Measurements from ENCODE around the gene PDGFRB.

Gene PDGFRB

GRCh38 chr5:150172145-150172544 is 16.5 kb upstream of the PDGFRB start:
- Histone ChIP-seq H3K36me3 (ENCODE audit: insufficient read depth) (no peaks in the 10 kb centered on the region), H3K27ac (no peak overlapping the region), H3K9ac (no peak overlapping the region), H3K4me1 (ENCODE audit: low read depth, poor library complexity, severe bottlenecking) (peaks cover 14% of the 10 kb centered on the region), H3K4me2 (no peak overlapping the region), H3K4me3 (IDR thresholded peaks at IDR 0.05; ENCODE audit: insufficient read depth, low read depth, low read length) (no peak overlapping the region), H2AFZ (ENCODE audit: low read depth) (no peak overlapping the region), H3K27me3 (ENCODE audit: insufficient read depth, low read depth) (no peaks in the 10 kb centered on the region), H3K79me2 (ENCODE audit: insufficient read depth, low read depth) (no peaks in the 10 kb centered on the region), H4K20me1 (ENCODE audit: insufficient read depth) (no peaks in the 10 kb centered on the region)
- TF ChIP-seq, protein P1, sequence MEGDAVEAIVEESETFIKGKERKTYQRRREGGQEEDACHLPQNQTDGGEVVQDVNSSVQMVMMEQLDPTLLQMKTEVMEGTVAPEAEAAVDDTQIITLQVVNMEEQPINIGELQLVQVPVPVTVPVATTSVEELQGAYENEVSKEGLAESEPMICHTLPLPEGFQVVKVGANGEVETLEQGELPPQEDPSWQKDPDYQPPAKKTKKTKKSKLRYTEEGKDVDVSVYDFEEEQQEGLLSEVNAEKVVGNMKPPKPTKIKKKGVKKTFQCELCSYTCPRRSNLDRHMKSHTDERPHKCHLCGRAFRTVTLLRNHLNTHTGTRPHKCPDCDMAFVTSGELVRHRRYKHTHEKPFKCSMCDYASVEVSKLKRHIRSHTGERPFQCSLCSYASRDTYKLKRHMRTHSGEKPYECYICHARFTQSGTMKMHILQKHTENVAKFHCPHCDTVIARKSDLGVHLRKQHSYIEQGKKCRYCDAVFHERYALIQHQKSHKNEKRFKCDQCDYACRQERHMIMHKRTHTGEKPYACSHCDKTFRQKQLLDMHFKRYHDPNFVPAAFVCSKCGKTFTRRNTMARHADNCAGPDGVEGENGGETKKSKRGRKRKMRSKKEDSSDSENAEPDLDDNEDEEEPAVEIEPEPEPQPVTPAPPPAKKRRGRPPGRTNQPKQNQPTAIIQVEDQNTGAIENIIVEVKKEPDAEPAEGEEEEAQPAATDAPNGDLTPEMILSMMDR (conservative IDR thresholded peaks at IDR 0.05; ENCODE audit: low read depth, low read length): no peak

DNA sequence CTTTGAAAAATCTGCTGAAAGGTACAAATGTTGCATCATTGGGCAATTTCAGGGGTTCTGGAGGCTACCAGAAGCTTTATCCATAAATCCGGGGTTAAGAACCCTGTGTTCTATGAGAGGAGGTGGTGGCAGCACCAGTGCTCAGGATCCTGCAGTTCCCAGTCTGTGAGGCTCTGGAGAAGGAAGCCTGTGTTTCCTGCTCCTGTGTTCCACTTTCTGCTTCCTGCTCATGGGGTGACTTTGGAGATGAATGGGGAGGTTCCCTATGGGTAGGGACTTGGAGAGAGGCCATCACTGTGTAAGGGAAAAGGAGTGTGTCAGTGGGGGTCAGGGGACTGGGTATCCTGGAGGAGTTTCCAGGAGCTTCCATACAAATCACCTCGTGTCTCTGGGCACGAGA is 13.2 kb upstream of the PDGFRB start:
- Histone ChIP-seq H3K79me2 (ENCODE audit: insufficient read depth, low read depth) (no peaks in the 10 kb centered on the region), H3K4me1 (ENCODE audit: low read depth, poor library complexity, severe bottlenecking) (peaks cover 14% of the 10 kb centered on the region), H3K9ac (no peak overlapping the region), H3K27me3 (ENCODE audit: insufficient read depth, low read depth) (no peaks in the 10 kb centered on the region), H4K20me1 (ENCODE audit: insufficient read depth) (no peaks in the 10 kb centered on the region), H3K4me2 (no peak overlapping the region), H2AFZ (ENCODE audit: low read depth) (no peak overlapping the region), H3K27ac (no peak overlapping the region), H3K4me3 (IDR thresholded peaks at IDR 0.05; ENCODE audit: insufficient read depth, low read depth, low read length) (no peak overlapping the region), H3K36me3 (ENCODE audit: insufficient read depth) (no peaks in the 10 kb centered on the region)
- TF ChIP-seq, protein P1 (conservative IDR thresholded peaks at IDR 0.05; ENCODE audit: low read depth, low read length): no peak

DNA sequence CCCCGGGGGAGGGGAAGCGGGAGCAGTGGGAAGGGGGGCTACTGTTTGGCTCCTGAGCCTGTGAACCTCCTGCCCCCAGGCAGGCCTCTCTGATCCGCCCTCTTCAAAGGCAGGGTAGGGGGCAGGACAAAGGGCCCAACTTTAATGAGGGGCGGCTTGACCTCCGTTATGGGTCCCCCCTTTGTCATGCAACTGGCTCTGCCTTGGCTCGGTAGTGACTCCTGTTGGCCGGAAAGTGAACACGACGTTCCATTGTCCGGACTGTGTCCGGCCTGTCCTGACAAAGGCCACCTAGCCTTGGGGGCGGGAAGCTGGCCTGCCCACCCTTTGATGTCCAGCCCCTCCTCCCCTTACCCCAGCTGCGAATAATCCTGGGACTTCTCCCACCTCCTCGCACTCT is 12.3 kb upstream of the PDGFRB start:
- H3K27me3 ChIP-seq (ENCODE audit: insufficient read depth, low read depth): no peaks in the 10 kb centered on the region
- H4K20me1 ChIP-seq (ENCODE audit: insufficient read depth): no peaks in the 10 kb centered on the region
- no peak overlapping the region for H3K9ac ChIP-seq
- no peak overlapping the region for H3K27ac ChIP-seq
- no peak overlapping the region for H3K4me2 ChIP-seq
- no peak overlapping the region for H3K4me3 ChIP-seq (IDR thresholded peaks at IDR 0.05; ENCODE audit: insufficient read depth, low read depth, low read length)
- no peak overlapping the region for H2AFZ ChIP-seq (ENCODE audit: low read depth)
- H3K79me2 ChIP-seq (ENCODE audit: insufficient read depth, low read depth): no peaks in the 10 kb centered on the region
- H3K36me3 ChIP-seq (ENCODE audit: insufficient read depth): no peaks in the 10 kb centered on the region
- peaks cover 14% of the 10 kb centered on the region for H3K4me1 ChIP-seq (ENCODE audit: low read depth, poor library complexity, severe bottlenecking)
- TF ChIP-seq, protein P1 (conservative IDR thresholded peaks at IDR 0.05; ENCODE audit: low read depth, low read length): 0 out of 2 replicates have a peak, but pooled peaks have one; percentile 17

DNA sequence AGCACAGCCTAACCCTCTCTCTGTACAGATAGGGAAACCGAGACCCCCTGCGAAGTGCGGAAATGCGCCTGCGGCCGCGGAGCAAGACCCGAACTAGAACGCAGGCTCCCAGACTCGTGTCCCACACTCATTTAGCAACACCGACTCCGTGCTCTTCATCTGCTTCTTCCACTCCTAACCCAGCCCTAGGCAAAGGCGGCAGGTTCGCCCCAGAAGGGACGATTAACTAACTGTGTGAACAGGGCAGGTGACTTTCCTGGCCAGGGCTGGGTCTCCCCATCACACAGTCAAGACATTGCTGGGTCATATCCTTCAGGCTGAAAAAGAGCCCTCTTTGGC is 11.8 kb upstream of the PDGFRB start:
- H3K9ac ChIP-seq: no peak overlapping the region
- no peaks in the 10 kb centered on the region for H3K27me3 ChIP-seq (ENCODE audit: insufficient read depth, low read depth)
- H3K27ac ChIP-seq: no peak overlapping the region
- H4K20me1 ChIP-seq (ENCODE audit: insufficient read depth): no peaks in the 10 kb centered on the region
- H3K36me3 ChIP-seq (ENCODE audit: insufficient read depth): no peaks in the 10 kb centered on the region
- no peak overlapping the region for H3K4me3 ChIP-seq (IDR thresholded peaks at IDR 0.05; ENCODE audit: insufficient read depth, low read depth, low read length)
- peaks cover 14% of the 10 kb centered on the region for H3K4me1 ChIP-seq (ENCODE audit: low read depth, poor library complexity, severe bottlenecking)
- TF ChIP-seq, protein P1 (conservative IDR thresholded peaks at IDR 0.05; ENCODE audit: low read depth, low read length): no peak
- H2AFZ ChIP-seq (ENCODE audit: low read depth): no peak overlapping the region
- H3K4me2 ChIP-seq: no peak overlapping the region
- no peaks in the 10 kb centered on the region for H3K79me2 ChIP-seq (ENCODE audit: insufficient read depth, low read depth)
